Peyer's patch (tissue), 4 donors: Measurements from ENCODE around the gene SOBP.

Experiments
- POLR2A ChIP-seq, 2 donors: fragments of 450-650 bp; IDR thresholded peaks; one replicate each; pipeline ENCODE4 v1.5.1; 2017; ENCODE audit warnings: antibody characterized with exemption in 2 of 2, mild to moderate bottlenecking in 2 of 2, moderate library complexity in 2 of 2
- TF ChIP-seq, protein P1 (sequence below), 6 experiments: fragments of 450-650 bp in 4 of 6; fragments of 200-600 bp in 2 of 6; sonication (generic) in 1 of 6; IDR thresholded peaks; one replicate each; pipeline ENCODE4 v1.5.1; 2017 to 2019; ENCODE audit warnings: antibody characterized with exemption in 6 of 6, mild to moderate bottlenecking in 3 of 6, moderate library complexity in 1 of 6

DNA sequence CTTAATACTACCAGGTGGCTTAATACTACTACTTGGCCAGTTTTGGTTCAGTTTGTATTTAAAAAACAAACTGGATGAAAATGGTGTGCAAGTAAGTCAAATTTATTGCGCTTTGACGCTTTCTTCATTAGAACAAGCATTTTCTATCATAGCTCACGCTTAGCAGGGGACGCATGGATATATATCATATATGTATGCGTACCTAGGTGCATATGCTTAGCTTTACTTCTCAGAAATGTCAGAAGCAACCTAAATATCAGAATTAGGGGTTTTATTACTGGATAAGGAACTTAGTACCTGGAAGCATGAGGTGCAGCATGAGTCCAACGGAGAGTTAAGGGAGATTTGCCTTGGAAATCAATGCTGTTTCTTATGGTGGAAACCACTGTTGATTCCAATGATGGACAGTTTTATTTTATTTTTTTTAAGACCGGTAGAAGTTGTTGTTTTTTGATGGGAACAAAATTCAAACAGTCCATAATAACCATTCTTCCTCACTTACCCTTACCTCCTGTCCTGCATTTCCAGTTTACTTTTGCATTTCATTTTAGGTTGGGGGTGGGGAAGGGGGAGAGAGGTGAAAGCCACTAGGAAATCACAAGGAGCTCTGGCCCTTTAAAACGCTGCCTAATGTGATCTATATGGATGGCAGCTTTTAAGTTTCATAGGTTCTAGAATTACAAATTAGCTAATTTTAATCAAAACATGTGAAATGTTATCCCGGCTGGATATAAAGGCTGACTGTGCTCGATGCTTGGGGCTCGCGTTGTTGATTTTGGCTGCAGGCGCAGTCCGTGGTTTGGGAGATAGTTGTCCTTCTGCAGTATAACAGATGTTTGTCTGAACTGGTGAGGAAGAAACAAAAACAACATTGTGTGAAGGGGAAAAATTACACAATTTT is 2.1 kb downstream of the SOBP start:
- TF ChIP-seq, protein P1, sequence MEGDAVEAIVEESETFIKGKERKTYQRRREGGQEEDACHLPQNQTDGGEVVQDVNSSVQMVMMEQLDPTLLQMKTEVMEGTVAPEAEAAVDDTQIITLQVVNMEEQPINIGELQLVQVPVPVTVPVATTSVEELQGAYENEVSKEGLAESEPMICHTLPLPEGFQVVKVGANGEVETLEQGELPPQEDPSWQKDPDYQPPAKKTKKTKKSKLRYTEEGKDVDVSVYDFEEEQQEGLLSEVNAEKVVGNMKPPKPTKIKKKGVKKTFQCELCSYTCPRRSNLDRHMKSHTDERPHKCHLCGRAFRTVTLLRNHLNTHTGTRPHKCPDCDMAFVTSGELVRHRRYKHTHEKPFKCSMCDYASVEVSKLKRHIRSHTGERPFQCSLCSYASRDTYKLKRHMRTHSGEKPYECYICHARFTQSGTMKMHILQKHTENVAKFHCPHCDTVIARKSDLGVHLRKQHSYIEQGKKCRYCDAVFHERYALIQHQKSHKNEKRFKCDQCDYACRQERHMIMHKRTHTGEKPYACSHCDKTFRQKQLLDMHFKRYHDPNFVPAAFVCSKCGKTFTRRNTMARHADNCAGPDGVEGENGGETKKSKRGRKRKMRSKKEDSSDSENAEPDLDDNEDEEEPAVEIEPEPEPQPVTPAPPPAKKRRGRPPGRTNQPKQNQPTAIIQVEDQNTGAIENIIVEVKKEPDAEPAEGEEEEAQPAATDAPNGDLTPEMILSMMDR (IDR thresholded peaks at IDR 0.05) = no peak
- TF ChIP-seq POLR2A (IDR thresholded peaks at IDR 0.05) = no peak
